ENCODE measurements around the gene CTNNA3. TPM values are rescaled to one million over a fixed set of nuclear protein-coding genes. Genes with fewer than 3 reads are reported as not detected.
A peak's percentile ranks its signal among the peaks of the same experiment; 100 is the strongest.

Gene CTNNA3
- total RNA-seq, 1 donor from 2014 or later: 0.13 TPM

GRCh38 chr10:66167816-66168215 lies 1528.2 kb downstream of the CTNNA3 start:
- DNase-seq (ENCODE audit: low read depth in 2 of 2): no peak

- DNase-seq (ENCODE audit: low read depth in 2 of 2): no peak
Observed at GRCh38 chr10:66162560-66163143, 1533.3 kb downstream of the CTNNA3 start.

GRCh38 chr10:66151346-66151745 lies 1544.6 kb downstream of the CTNNA3 start:
- DNase-seq (ENCODE audit: low read depth in 2 of 2): no peak

DNA sequence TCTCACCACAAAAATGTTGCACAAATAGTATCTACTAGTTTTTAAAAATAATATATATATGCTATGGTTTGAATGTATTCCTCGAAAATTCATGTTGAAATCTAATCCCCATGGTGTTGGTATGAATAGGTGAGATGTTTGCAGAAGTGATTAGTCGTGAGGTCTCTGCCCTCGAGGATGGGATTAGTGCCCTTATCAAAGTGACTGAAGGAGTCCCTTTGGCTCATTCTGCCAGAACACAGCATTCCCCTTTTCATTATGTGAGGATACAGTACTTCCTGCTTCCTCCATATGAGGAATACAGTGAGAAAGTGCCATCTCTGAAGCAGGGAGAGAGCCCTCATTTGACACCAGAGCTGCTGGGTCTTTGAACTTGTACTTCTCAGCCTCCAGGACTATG lies 1547.7 kb downstream of the CTNNA3 start:
- DNase-seq (ENCODE audit: low read depth in 2 of 2): no peak

GRCh38 chr10:66144016-66144415 lies 1552.0 kb downstream of the CTNNA3 start:
- no peak for DNase-seq (ENCODE audit: low read depth in 2 of 2)

DNA sequence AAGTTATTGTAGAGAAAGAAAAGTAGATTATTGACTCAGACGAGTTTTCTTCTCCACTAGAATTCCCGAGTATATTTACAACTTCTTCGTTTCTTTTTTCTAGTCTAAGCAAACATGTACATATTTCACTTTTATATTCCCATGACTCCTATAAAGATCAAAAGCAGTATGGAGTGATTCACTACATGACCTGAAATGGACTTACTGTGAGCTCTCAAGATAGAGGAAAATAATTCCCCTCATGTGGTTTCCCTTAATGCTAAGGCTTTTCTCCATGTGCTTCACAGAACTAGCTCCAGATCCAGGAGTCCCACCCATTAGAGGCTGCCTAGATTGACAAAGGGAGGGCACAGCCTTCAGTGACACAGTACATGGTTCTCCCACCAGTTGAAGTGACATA lies 1593.2 kb downstream of the CTNNA3 start:
- no peak for DNase-seq (ENCODE audit: low read depth in 2 of 2)

- no peak for DNase-seq (ENCODE audit: low read depth in 2 of 2)
Observed at GRCh38 chr10:66098595-66099480, 1597.2 kb downstream of the CTNNA3 start.

DNA sequence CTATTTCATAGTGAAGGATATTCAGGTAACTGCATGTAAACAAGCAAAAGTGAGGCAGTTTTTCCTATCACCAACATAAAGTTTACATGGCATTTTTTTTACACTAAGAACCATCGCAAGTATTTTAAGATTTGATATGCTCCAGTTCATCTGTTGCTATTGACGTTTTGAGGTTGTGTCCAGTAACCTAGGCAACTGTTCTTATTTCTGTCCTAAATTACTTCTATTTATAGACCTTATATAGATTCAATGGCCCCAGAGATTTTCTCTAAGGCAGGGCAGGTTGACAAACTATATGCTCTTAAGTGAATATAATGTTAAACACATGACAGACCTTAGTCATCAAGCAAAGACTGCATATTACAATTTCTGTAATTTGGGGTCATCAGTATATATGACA lies 1600.4 kb downstream of the CTNNA3 start:
- no peak for DNase-seq (ENCODE audit: low read depth in 2 of 2)

DNA sequence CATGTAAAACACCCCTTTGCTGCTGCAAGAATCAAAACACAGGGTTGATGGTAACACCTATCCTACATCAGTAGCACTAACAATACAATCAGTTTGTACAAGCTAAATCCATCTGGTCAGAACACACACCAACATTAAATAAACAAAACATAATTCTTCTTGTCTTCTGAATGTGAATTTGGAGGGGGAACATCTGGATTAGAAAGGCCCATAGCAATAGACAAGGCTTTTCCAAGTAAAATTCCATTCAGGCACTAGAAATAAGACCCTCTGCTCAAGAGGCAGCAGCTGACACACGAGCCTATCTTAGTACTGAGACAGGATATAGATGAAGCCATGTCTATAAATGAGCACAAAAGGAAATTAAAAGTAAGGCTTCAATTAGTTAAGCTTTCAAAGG lies 1610.1 kb downstream of the CTNNA3 start:
- no peak for DNase-seq (ENCODE audit: low read depth in 2 of 2)

DNA sequence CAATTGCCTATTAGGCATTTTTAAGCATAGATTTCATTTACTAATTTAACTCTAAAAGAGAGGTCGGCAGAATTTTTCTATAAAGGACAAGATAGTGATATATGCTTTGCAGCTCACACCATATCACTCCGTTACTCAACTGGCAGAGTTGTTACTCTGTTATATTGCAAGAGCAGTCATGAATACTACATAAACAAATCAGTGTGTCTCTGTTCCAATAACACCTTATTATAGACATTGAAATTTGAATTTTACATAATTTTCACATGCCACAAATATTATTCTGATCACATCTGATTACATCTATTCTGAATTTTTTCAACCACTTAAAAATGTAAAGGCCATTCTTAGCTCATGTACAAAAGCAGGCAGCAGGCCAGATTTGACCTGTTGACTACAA lies 1624.1 kb downstream of the CTNNA3 start:
- no peak for DNase-seq (ENCODE audit: low read depth in 2 of 2)

GRCh38 chr10:66058594-66058993 lies 1637.4 kb downstream of the CTNNA3 start:
- no peak for DNase-seq (ENCODE audit: low read depth in 2 of 2)

DNA sequence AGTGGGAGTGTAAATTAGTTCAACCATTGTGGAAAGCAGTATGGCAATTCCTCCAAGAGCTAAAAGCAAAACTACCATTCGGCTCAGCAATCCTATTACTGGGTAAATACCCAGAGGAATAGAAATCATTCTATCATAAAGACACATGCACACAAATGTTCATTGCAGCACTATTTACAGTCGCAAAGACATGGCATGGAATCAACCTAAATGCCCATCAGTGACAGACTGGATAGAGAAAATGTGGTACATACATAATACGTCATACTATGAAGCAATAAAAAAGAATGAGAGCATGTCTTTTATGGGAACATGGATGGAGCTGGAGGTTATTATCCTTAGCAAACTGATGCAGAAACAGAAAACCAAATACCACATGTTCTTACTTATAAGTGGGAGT lies 1646.7 kb downstream of the CTNNA3 start:
- DNase-seq (ENCODE audit: low read depth in 2 of 2): no peak

DNA sequence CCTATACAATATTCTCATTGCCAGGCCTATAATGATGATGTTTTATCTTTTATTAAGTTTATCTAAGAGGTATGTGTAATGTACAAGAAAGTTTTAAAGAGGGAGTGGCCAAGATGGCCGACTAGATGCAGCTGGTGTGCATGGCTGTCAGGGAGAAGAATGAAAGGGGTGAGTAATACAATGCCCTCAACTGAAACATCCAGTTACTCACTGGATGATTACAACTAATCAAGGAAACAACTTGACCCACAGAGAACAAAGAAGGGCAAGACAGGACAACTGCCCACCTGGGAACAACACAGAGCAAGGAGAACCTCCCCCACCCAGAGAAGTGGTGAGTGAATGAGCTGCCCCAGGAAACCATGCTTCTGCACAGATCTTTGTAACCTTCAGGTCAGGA lies 1650.1 kb downstream of the CTNNA3 start:
- no peak for DNase-seq (ENCODE audit: low read depth in 2 of 2)

- no peak for DNase-seq (ENCODE audit: low read depth in 2 of 2)
Observed at GRCh38 chr10:66041771-66042170, 1654.2 kb downstream of the CTNNA3 start.

DNA sequence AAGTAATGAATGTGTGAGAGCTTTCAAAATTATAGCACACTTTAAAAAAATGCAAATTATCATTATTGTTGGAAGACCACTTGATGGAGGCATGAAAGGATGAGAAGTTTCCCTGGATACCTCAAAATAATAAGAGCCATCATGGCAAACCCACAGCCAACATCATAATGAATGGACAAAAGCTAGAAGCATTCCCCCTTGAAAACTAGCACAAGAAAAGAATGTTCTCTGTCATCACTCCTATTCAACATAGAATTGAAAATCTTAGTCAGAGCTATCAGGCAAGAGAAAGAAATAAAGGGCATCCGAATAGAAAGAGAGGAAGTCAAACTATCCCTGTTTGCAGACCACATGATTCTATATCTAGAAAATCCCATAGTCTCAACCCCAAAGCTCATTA lies 1657.4 kb downstream of the CTNNA3 start:
- no peak for DNase-seq (ENCODE audit: low read depth in 2 of 2)

- no peak for DNase-seq (ENCODE audit: low read depth in 2 of 2)
Observed at GRCh38 chr10:66026321-66026720, 1669.7 kb downstream of the CTNNA3 start.

- DNase-seq (ENCODE audit: low read depth in 2 of 2): peak in 1 of 2 donors; percentile 5
Observed at GRCh38 chr10:66025186-66025585, 1670.8 kb downstream of the CTNNA3 start.

- no peak for DNase-seq (ENCODE audit: low read depth in 2 of 2)
Observed at GRCh38 chr10:66021423-66021822, 1674.6 kb downstream of the CTNNA3 start.

- DNase-seq (ENCODE audit: low read depth in 2 of 2): no peak
Observed at GRCh38 chr10:66008221-66008620, 1687.8 kb downstream of the CTNNA3 start.

- no peak for DNase-seq (ENCODE audit: low read depth in 2 of 2)
Observed at GRCh38 chr10:66006411-66006810, 1689.6 kb downstream of the CTNNA3 start.

- no peak for DNase-seq (ENCODE audit: low read depth in 2 of 2)
Observed at GRCh38 chr10:65993451-65993850, 1702.5 kb downstream of the CTNNA3 start.

DNA sequence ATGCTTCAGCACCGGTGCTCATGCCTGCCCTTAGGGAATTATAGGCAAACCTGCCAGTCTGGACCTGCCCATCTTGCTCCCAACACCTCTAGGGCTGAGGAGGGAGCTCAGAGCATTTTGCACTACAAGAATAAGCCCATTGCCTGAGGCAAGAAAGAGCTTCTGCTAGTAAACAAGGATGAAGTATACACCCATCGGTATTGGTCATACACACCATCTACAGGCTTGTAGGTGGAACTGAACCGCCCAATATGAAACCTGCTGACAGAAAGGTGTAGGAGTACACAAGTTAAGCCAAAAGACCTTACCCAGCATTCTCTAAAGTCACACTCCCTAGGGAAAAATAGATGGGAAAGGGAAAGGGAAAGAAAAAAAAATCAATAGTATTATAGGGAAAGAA lies 1727.1 kb downstream of the CTNNA3 start:
- DNase-seq (ENCODE audit: low read depth in 2 of 2): no peak

DNA sequence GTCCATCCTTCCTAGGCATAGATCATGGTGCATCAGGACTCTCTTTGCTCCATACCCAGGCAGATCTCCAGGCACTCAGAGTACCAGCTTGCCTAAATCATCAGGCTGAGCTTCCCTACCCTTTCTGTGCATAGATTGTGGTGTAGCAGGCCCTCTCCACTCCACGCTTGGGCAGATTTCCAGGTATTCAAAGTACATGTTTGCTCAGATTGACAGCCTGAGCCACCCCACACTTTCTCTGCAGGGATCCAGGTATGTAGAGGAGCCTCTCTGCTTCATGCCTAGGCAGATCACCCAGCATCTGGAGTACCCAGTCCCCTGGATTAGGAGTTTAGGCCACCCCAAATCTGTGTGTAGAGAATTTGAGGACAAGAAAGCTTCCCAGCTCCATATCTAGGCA lies 1727.6 kb downstream of the CTNNA3 start:
- DNase-seq (ENCODE audit: low read depth in 2 of 2): no peak

All from dermis microvascular lymphatic vessel endothelial cell (primary cell).